ENCODE results near the gene TSPAN9. TPM values are rescaled to one million over a fixed set of nuclear protein-coding genes. Genes with fewer than 3 reads are reported as not detected.

Gene TSPAN9
- polyA plus RNA-seq, 4 donors = 79.9 to 98.9 (median 89.6) TPM

GRCh38 chr12:3097186-3097804, 20.1 kb downstream of the TSPAN9 start:
- peak in 2 of 4 donors; percentile 85 to 86 for DNase-seq (ENCODE audit: low read depth in 4 of 4, low spot score in 3 of 4)

GRCh38 chr12:3097836-3098235, 20.7 kb downstream of the TSPAN9 start:
- no peak for DNase-seq (ENCODE audit: low read depth in 4 of 4, low spot score in 3 of 4)

- no peak for DNase-seq (ENCODE audit: low read depth in 4 of 4, low spot score in 3 of 4)
Measured at GRCh38 chr12:3098436-3098835, 21.3 kb downstream of the TSPAN9 start.

GRCh38 chr12:3099146-3099545, 22.0 kb downstream of the TSPAN9 start:
- no peak for DNase-seq (ENCODE audit: low read depth in 4 of 4, low spot score in 3 of 4)

- DNase-seq (ENCODE audit: low read depth in 4 of 4, low spot score in 3 of 4) = no peak
Measured at GRCh38 chr12:3101309-3102024, 24.3 kb downstream of the TSPAN9 start.

- DNase-seq (ENCODE audit: low read depth in 4 of 4, low spot score in 3 of 4) = no peak
Measured at GRCh38 chr12:3102771-3103410, 25.7 kb downstream of the TSPAN9 start.

- no peak for DNase-seq (ENCODE audit: low read depth in 4 of 4, low spot score in 3 of 4)
Measured at GRCh38 chr12:3103806-3104205, 26.6 kb downstream of the TSPAN9 start.

GRCh38 chr12:3105690-3106479, 28.7 kb downstream of the TSPAN9 start:
- no peak for DNase-seq (ENCODE audit: low read depth in 4 of 4, low spot score in 3 of 4)

- DNase-seq (ENCODE audit: low read depth in 4 of 4, low spot score in 3 of 4) = no peak
Measured at GRCh38 chr12:3106579-3106978, 29.4 kb downstream of the TSPAN9 start.

- DNase-seq (ENCODE audit: low read depth in 4 of 4, low spot score in 3 of 4) = no peak
Measured at GRCh38 chr12:3107071-3107583, 29.9 kb downstream of the TSPAN9 start.

GRCh38 chr12:3107954-3108353, 30.8 kb downstream of the TSPAN9 start:
- no peak for DNase-seq (ENCODE audit: low read depth in 4 of 4, low spot score in 3 of 4)

- no peak for DNase-seq (ENCODE audit: low read depth in 4 of 4, low spot score in 3 of 4)
Measured at GRCh38 chr12:3110578-3110977, 33.4 kb downstream of the TSPAN9 start.

GRCh38 chr12:3113671-3114325, 36.6 kb downstream of the TSPAN9 start:
- no peak for DNase-seq (ENCODE audit: low read depth in 4 of 4, low spot score in 3 of 4)

GRCh38 chr12:3114671-3115070, 37.5 kb downstream of the TSPAN9 start:
- DNase-seq (ENCODE audit: low read depth in 4 of 4, low spot score in 3 of 4) = no peak

GRCh38 chr12:3115078-3115477, 37.9 kb downstream of the TSPAN9 start:
- no peak for DNase-seq (ENCODE audit: low read depth in 4 of 4, low spot score in 3 of 4)

- DNase-seq (ENCODE audit: low read depth in 4 of 4, low spot score in 3 of 4) = no peak
Measured at GRCh38 chr12:3116106-3116844, 39.1 kb downstream of the TSPAN9 start.

- DNase-seq (ENCODE audit: low read depth in 4 of 4, low spot score in 3 of 4) = no peak
Measured at GRCh38 chr12:3117144-3117581, 40.0 kb downstream of the TSPAN9 start.

GRCh38 chr12:3117591-3118015, 40.4 kb downstream of the TSPAN9 start:
- DNase-seq (ENCODE audit: low read depth in 4 of 4, low spot score in 3 of 4) = no peak

GRCh38 chr12:3119192-3119755, 42.1 kb downstream of the TSPAN9 start:
- DNase-seq (ENCODE audit: low read depth in 4 of 4, low spot score in 3 of 4) = no peak

All from left renal pelvis (tissue), 4 donors.